Neural cell (in vitro differentiated cells): ENCODE measurements around the gene ATP2A2. TPM values are rescaled to one million over a fixed set of nuclear protein-coding genes. Genes with fewer than 3 reads are reported as not detected.

Experiments
- H2AFZ ChIP-seq: fragments of 200-600, 300-800 bp; sonication (generic), shearing (Covaris generic); 2 replicates; pipeline ENCODE4 v1.6.0; 2014; ENCODE audit warnings: low read depth, mild to moderate bottlenecking, antibody characterized with exemption, low read length, moderate library complexity
- H3F3A ChIP-seq: fragments of 200-600 bp; shearing (Covaris generic); 2 replicates; pipeline ENCODE4 v1.6.1; 2016; ENCODE audit warnings: mild to moderate bottlenecking, moderate library complexity, mixed read lengths, antibody characterized with exemption, low read length; ENCODE audit not compliant: insufficient read depth, poor library complexity, severe bottlenecking
- H3K27ac ChIP-seq: fragments of 200-600, 300-800 bp; sonication (generic), shearing (Covaris generic); 2 replicates; pipeline ENCODE4 v1.5.1; 2014; ENCODE audit warnings: mild to moderate bottlenecking, low read length, moderate library complexity
- H3K27me3 ChIP-seq: fragments of 300-800, 200-600 bp; sonication (generic), shearing (Covaris generic); 2 replicates; pipeline ENCODE4 v1.6.0; 2014; ENCODE audit warnings: mild to moderate bottlenecking, low read depth, low read length, moderate library complexity; ENCODE audit not compliant: insufficient read depth
- H3K36me3 ChIP-seq: fragments of 300-800, 200-600 bp; sonication (generic), shearing (Covaris generic); 2 replicates; pipeline ENCODE4 v1.5.1; 2014; ENCODE audit warnings: mild to moderate bottlenecking, antibody characterized with exemption, low read length, moderate library complexity; ENCODE audit not compliant: insufficient read depth
- H3K4me2 ChIP-seq: fragments of 300-800, 200-600 bp; sonication (generic), shearing (Covaris generic); 2 replicates; pipeline ENCODE4 v1.6.0; 2014; ENCODE audit warnings: mild to moderate bottlenecking, low read length
- H3K4me3 ChIP-seq: fragments of 300-800, 200-600 bp; sonication (generic), shearing (Covaris generic); 2 replicates; pipeline ENCODE4 v1.5.1; 2014; ENCODE audit warnings: mild to moderate bottlenecking, low read length, moderate library complexity
- H3K79me2 ChIP-seq: fragments of 200-600 bp; shearing (Covaris generic); replicated peaks from 2 replicates; pipeline ENCODE4 v1.6.0; 2014; ENCODE audit warnings: mild to moderate bottlenecking, low read length, moderate library complexity; ENCODE audit not compliant: insufficient read depth
- H3K9ac ChIP-seq: fragments of 300-800, 200-600 bp; sonication (generic), shearing (Covaris generic); 2 replicates; pipeline ENCODE4 v1.6.1; 2016; ENCODE audit warnings: mild to moderate bottlenecking, low read length, mixed read lengths
- H3K9me2 ChIP-seq: fragments of 200-600 bp; shearing (Covaris generic); 2 replicates; pipeline ENCODE4 v1.6.1; 2016; ENCODE audit warnings: mild to moderate bottlenecking, low read length, mixed read lengths; ENCODE audit not compliant: insufficient read depth
- H3K9me3 ChIP-seq: fragments of 200-600, 300-800 bp; sonication (generic), shearing (Covaris generic); 2 replicates; pipeline ENCODE4 v1.6.1; 2016; ENCODE audit warnings: mild to moderate bottlenecking, mixed run types, low read length, moderate library complexity, mixed read lengths
- H4K20me1 ChIP-seq: fragments of 200-600 bp; shearing (Covaris generic); 2 replicates; pipeline ENCODE4 v1.6.1; 2016; ENCODE audit warnings: mild to moderate bottlenecking, mixed run types; ENCODE audit not compliant: insufficient read depth
- CTCF ChIP-seq: fragments of 450-650 bp; IDR thresholded peaks from 2 replicates; pipeline ENCODE4 v1.5.1; 2014; ENCODE audit warnings: antibody characterized with exemption, mild to moderate bottlenecking, moderate library complexity; ENCODE audit not compliant: poor library complexity, severe bottlenecking
- EP300 ChIP-seq: fragments of 450-650 bp; conservative IDR thresholded peaks from 2 replicates; pipeline ENCODE4 v1.6.1; 2014; ENCODE audit warnings: antibody characterized with exemption, mild to moderate bottlenecking, moderate library complexity; ENCODE audit not compliant: poor library complexity, severe bottlenecking
- EZH2 ChIP-seq: fragments of 200-600, 300-800 bp; shearing (Covaris generic), sonication (generic); IDR thresholded peaks from 2 replicates; pipeline ENCODE4 v1.6.1; 2014; ENCODE audit warnings: antibody characterized with exemption, low read length, borderline replicate concordance, mild to moderate bottlenecking; ENCODE audit not compliant: insufficient read depth, poor library complexity, severe bottlenecking
- MXI1 ChIP-seq: fragments of 450-650 bp; conservative IDR thresholded peaks from 2 replicates; pipeline ENCODE4 v1.6.1; 2014; ENCODE audit warnings: antibody characterized with exemption, mild to moderate bottlenecking; ENCODE audit not compliant: poor library complexity, severe bottlenecking
- POLR2AphosphoS5 ChIP-seq: IDR thresholded peaks from 2 replicates; pipeline ENCODE4 v1.6.1; 2012
- RAD21 ChIP-seq: fragments of 450-650 bp; conservative IDR thresholded peaks from 2 replicates; pipeline ENCODE4 v1.6.1; 2014; ENCODE audit warnings: antibody characterized with exemption, mild to moderate bottlenecking, moderate library complexity
- REST ChIP-seq: IDR thresholded peaks from 2 replicates; pipeline ENCODE4 v1.6.1; 2012; ENCODE audit warnings: borderline replicate concordance
- SMC3 ChIP-seq: fragments of 450-650 bp; conservative IDR thresholded peaks from 2 replicates; pipeline ENCODE4 v1.6.1; 2014; ENCODE audit warnings: antibody characterized with exemption, mild to moderate bottlenecking, moderate library complexity; ENCODE audit not compliant: poor library complexity
- TAF1 ChIP-seq: IDR thresholded peaks from 2 replicates; pipeline ENCODE4 v1.6.1; 2012; ENCODE audit warnings: low read depth
- polyA plus RNA-seq: library from polyadenylated mRNA; depleted of rRNA; stranded (reverse); fragments of >200 nt; gene quantifications from 2 replicates; pipeline ENCODE4 v1.2.3, GENCODE V29; 2014

ATP2A2 gene
- polyA plus RNA-seq, 1 donor from 2014 or later: 49.0 TPM

- no peaks in the 10 kb centered on the region for H3K27me3 ChIP-seq
- TF ChIP-seq MXI1 (no peak), SMC3 (no peak), CTCF (no peak), TAF1 (no peak), EP300 (no peak), EZH2 (no peak), POLR2AphosphoS5 (no peak), RAD21 (no peak), REST (no peak)
- no peak overlapping the region for H3K4me3 ChIP-seq
- no peak overlapping the region for H3K9ac ChIP-seq
- peaks cover 32% of the 10 kb centered on the region for H3K79me2 ChIP-seq
- no peak overlapping the region for H2AFZ ChIP-seq
- H3K9me2 ChIP-seq: no peaks in the 10 kb centered on the region
- H3K9me3 ChIP-seq: no peaks in the 10 kb centered on the region
- no peak overlapping the region for H3K27ac ChIP-seq
- no peaks in the 10 kb centered on the region for H3F3A ChIP-seq
- H3K36me3 ChIP-seq: no peaks in the 10 kb centered on the region
- H3K4me2 ChIP-seq: no peak overlapping the region
- H4K20me1 ChIP-seq: no peaks in the 10 kb centered on the region
Measured at GRCh38 chr12:110301065-110301806, 20.2 kb downstream of the ATP2A2 start.

- Histone ChIP-seq H3K79me2 (peaks cover 59% of the 10 kb centered on the region), H3K9me2 (no peaks in the 10 kb centered on the region), H3K4me2 (no peak overlapping the region), H3K4me3 (no peak overlapping the region), H3K9me3 (no peaks in the 10 kb centered on the region), H3K9ac (no peak overlapping the region), H3K36me3 (no peaks in the 10 kb centered on the region), H3K27me3 (no peaks in the 10 kb centered on the region), H4K20me1 (no peaks in the 10 kb centered on the region), H3K27ac (no peak overlapping the region), H2AFZ (no peak overlapping the region), H3F3A (no peaks in the 10 kb centered on the region)
- TF ChIP-seq MXI1: no peak
- TF ChIP-seq EZH2: no peak
- no peak for TF ChIP-seq EP300
- TF ChIP-seq SMC3: no peak
- no peak for TF ChIP-seq CTCF
- TF ChIP-seq REST: no peak
- TF ChIP-seq TAF1: no peak
- no peak for TF ChIP-seq RAD21
- no peak for TF ChIP-seq POLR2AphosphoS5
Measured at GRCh38 chr12:110304061-110304551, 23.1 kb downstream of the ATP2A2 start.
